ENCODE results near the gene OR10AD1.
"Not testable (repeated sequence)": the region's sequence is repeated elsewhere in the genome, so short reads cannot be mapped to it uniquely, and the experiment has no call there.

Gene OR10AD1, protein sequence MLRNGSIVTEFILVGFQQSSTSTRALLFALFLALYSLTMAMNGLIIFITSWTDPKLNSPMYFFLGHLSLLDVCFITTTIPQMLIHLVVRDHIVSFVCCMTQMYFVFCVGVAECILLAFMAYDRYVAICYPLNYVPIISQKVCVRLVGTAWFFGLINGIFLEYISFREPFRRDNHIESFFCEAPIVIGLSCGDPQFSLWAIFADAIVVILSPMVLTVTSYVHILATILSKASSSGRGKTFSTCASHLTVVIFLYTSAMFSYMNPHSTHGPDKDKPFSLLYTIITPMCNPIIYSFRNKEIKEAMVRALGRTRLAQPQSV

DNA sequence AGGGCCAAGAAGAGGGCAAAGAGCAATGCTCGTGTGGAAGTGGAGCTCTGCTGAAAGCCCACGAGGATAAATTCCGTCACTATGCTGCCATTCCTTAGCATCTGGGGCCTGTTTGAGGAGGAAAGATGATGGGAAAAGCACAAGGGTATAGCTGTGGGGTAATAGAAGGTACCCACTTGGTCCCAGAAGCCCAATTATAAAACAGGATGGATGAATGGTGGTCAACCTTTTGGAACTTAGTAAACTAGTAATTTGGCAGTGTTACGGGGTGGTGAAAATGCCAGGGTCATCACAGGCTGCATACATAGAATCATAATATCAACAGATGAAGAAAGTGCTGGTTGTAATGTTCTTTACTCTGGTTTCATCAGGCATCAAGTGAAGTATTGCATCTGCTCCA, at the start of gene OR10AD1:
Gene OR10AD1, minus strand, starts transcription at position 101 of the 400 bp plus-strand sequence. Its CDS starts 0 bp downstream, at position 101.
- no peak for ATAC-seq (replicated peaks)

DNA sequence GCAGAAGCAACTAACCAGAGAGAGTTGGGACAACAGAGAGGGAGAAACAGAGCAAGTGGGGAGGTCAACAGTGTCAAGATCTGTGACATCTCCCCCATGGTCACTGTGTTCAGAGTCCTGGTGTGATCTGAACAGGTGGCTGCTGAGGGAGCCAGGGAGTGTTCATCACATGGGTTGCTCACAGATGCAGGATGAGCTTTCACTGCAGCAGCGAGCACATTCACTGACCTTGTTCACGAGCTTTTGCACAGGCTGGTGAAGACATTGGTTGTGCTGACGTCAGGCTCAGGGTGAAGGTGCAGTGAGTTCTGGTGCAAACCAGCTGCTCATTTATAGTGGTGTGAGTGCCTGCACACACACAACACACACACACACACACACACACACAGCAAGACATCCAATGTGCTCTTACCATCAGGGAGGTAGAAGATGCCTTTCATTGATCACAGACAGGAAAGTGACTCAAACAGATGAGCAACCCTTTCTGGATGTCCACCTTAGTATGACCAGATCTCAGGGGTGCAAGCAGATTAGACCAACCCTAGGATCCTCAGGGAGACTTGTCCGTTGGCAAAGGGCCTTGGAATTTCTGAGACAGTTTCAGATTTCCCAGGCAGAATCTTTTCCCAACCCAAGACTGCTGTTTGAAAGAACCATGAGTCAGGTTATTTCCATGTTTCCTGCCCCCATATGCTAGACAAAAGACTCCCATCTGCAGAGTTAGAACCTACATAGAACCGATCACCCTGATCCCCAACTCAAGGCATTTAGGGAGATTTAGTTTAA, 44.3 kb upstream of the OR10AD1 start:
- Mint-ChIP-seq H3K4me1 (no peaks in the 10 kb centered on the region), H3K27ac (no peak overlapping the region), H3K4me3 (no peak overlapping the region), H3K27me3 (peaks cover 32 to 40% of the 10 kb centered on the region in 2 donors), H3K9me3 (peaks cover 0 to 2% of the 10 kb centered on the region in 2 donors), H3K36me3 (no peaks in the 10 kb centered on the region)
- DNase-seq (no peak), ATAC-seq (replicated peaks) (no peak)

More for the DNA sequence above, at the start of gene OR10AD1:
- peaks cover 13 to 20% of the 10 kb centered on the region in 2 donors for H3K4me1 Mint-ChIP-seq
- H3K36me3 Mint-ChIP-seq = peaks cover 25 to 50% of the 10 kb centered on the region in 2 donors
- H3K9me3 Mint-ChIP-seq = peaks cover 17 to 27% of the 10 kb centered on the region in 2 donors
- no peak within 1 kb of the TSS for H3K4me3 Mint-ChIP-seq
- no peak within 1 kb of the TSS for H3K27ac Mint-ChIP-seq
- H3K27me3 Mint-ChIP-seq = no peaks in the 10 kb centered on the region
- DNase-seq = no peak

GRCh38 chr12:48237162-48237561, 34.1 kb upstream of the OR10AD1 start:
- H3K36me3 Mint-ChIP-seq = no peaks in the 10 kb centered on the region
- H3K27me3 Mint-ChIP-seq = peaks cover 19 to 28% of the 10 kb centered on the region in 2 donors
- H3K4me1 Mint-ChIP-seq = no peaks in the 10 kb centered on the region
- DNase-seq (no peak), ATAC-seq (replicated peaks) (no peak)
- no peak overlapping the region for H3K27ac Mint-ChIP-seq
- H3K9me3 Mint-ChIP-seq = peaks cover 4 to 5% of the 10 kb centered on the region in 2 donors
- H3K4me3 Mint-ChIP-seq = no peak overlapping the region

DNA sequence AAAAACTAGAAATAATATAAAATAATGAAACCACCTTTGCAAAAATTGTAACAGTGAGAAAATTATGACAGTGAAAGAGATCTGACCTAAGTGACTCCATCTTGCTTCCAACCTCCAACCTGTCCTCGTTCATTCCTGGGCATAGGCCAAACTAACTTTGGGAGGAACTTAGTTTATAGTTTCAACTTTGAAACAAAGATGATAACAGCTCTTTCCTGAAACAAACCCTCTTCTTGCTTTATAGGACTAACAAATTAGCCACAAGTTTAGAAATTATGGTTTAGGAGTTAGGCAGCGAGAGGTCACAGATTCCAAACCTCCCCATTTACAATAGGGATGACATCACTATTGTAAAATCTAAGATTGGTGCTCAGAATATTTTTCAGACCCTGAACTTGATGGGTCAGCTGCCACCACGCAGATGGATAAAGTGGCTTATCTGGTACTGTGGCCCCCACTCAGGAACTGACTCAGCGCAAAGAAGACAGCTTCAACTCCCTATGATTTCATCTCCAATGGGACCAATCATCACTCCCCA, 32.8 kb upstream of the OR10AD1 start:
- no peaks in the 10 kb centered on the region for H3K36me3 Mint-ChIP-seq
- H3K4me3 Mint-ChIP-seq = no peak overlapping the region
- no peak for ATAC-seq (replicated peaks)
- H3K27me3 Mint-ChIP-seq = peaks cover 20 to 24% of the 10 kb centered on the region in 2 donors
- no peaks in the 10 kb centered on the region for H3K4me1 Mint-ChIP-seq
- H3K9me3 Mint-ChIP-seq = peaks cover 0 to 3% of the 10 kb centered on the region in 2 donors
- no peak overlapping the region for H3K27ac Mint-ChIP-seq
- no peak for DNase-seq

DNA sequence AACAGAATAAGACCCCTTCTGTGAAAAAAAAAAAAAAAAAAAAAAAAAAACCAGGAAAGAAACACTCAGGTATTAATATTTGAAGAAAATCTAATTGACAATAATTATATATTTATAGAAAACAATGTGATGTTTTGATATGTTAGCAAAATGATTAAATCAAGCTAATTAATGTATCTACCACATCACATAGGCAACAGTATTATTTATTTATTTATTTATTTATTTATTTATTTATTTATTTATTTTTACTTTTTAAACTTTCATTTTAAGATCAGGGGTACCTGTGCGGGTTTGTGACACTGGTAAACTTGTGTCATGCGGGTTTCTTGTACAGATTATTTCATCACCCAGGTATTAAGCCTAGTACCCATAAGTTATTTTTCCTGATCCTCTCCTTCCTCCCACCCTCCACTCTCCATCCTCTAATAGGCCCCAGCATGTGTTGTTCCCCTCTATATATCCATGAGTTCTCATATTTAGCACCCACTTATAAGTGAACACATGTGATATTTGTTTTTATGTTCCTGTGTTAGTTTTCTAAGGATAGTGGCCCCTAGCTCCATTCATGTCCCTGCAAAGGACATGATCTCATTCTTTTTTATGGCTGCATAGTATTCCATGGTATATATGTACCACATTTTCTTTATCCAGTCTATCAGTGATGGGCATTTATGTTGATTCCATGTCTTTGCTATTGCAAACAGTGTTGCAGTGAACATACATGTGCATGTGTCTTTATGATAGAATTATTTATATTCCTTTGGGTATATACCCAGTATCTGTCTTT, 28.3 kb upstream of the OR10AD1 start:
- not testable (repeated sequence) for H3K4me3 Mint-ChIP-seq; H3K4me1 Mint-ChIP-seq; H3K27ac Mint-ChIP-seq; H3K36me3 Mint-ChIP-seq; ATAC-seq (replicated peaks); DNase-seq
- H3K9me3 Mint-ChIP-seq = peaks cover 8 to 10% of the 10 kb centered on the region in 2 donors
- H3K27me3 Mint-ChIP-seq = peaks cover 29 to 48% of the 10 kb centered on the region in 2 donors

- H3K4me1 Mint-ChIP-seq; H3K36me3 Mint-ChIP-seq; ATAC-seq (replicated peaks); H3K9me3 Mint-ChIP-seq; H3K27ac Mint-ChIP-seq; H3K4me3 Mint-ChIP-seq; DNase-seq: not testable (repeated sequence)
- peaks cover 23 to 59% of the 10 kb centered on the region in 2 donors for H3K27me3 Mint-ChIP-seq
These were observed 21.4 kb upstream of the OR10AD1 start for GRCh38 chr12:48224533-48224932.

GRCh38 chr12:48221645-48222044, 18.6 kb upstream of the OR10AD1 start:
- peaks cover 22 to 36% of the 10 kb centered on the region in 2 donors for H3K27me3 Mint-ChIP-seq
- no peaks in the 10 kb centered on the region for H3K4me1 Mint-ChIP-seq
- DNase-seq = no peak
- H3K4me3 Mint-ChIP-seq = no peak overlapping the region
- H3K27ac Mint-ChIP-seq = no peak overlapping the region
- peaks cover 0 to 1% of the 10 kb centered on the region in 2 donors for H3K9me3 Mint-ChIP-seq
- H3K36me3 Mint-ChIP-seq = no peaks in the 10 kb centered on the region
- no peak for ATAC-seq (replicated peaks)

GRCh38 chr12:48220701-48221100, 17.6 kb upstream of the OR10AD1 start:
- Mint-ChIP-seq H3K36me3 (no peaks in the 10 kb centered on the region), H3K27me3 (peaks cover 16 to 27% of the 10 kb centered on the region in 2 donors), H3K9me3 (no peaks in the 10 kb centered on the region), H3K4me1 (no peaks in the 10 kb centered on the region), H3K27ac (no peak overlapping the region), H3K4me3 (no peak overlapping the region)
- DNase-seq = no peak
- ATAC-seq (replicated peaks) = no peak

GRCh38 chr12:48219631-48220030, 16.5 kb upstream of the OR10AD1 start:
- DNase-seq (no peak), ATAC-seq (replicated peaks) (no peak)
- peaks cover 13 to 23% of the 10 kb centered on the region in 2 donors for H3K27me3 Mint-ChIP-seq
- H3K36me3 Mint-ChIP-seq = no peaks in the 10 kb centered on the region
- H3K27ac Mint-ChIP-seq = no peak overlapping the region
- no peaks in the 10 kb centered on the region for H3K9me3 Mint-ChIP-seq
- no peak overlapping the region for H3K4me3 Mint-ChIP-seq
- H3K4me1 Mint-ChIP-seq = no peaks in the 10 kb centered on the region

DNA sequence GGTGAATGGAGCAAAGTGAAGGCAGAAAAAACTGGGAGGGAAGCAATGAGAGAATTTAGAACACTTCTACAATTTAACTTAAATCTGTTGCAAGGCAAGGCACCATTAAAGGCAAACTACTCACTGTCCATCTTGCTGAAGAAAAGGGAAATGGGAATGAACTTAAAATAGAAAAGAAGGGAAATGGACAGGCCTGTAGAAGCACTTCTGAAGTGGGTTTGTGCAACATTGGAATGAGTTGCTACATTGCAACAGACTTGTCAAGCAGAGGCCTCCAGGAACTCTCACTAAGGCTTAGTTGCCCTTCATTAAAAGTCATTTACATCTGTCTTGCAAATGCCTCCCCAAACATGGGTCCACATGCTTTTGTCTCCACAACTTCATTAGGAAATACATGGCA, 13.7 kb upstream of the OR10AD1 start:
- H3K4me1 Mint-ChIP-seq = peaks cover 12 to 16% of the 10 kb centered on the region in 2 donors
- no peak for DNase-seq
- no peaks in the 10 kb centered on the region for H3K36me3 Mint-ChIP-seq
- H3K27me3 Mint-ChIP-seq = peaks cover 4 to 20% of the 10 kb centered on the region in 2 donors
- no peak overlapping the region for H3K27ac Mint-ChIP-seq
- no peak for ATAC-seq (replicated peaks)
- no peak overlapping the region for H3K4me3 Mint-ChIP-seq
- no peaks in the 10 kb centered on the region for H3K9me3 Mint-ChIP-seq

GRCh38 chr12:48209495-48209894, 6.4 kb upstream of the OR10AD1 start:
- not testable (repeated sequence) for DNase-seq; H3K4me3 Mint-ChIP-seq; H3K27ac Mint-ChIP-seq; ATAC-seq (replicated peaks)
- Mint-ChIP-seq H3K4me1 (peaks cover 12 to 16% of the 10 kb centered on the region in 2 donors), H3K27me3 (peaks cover 0 to 13% of the 10 kb centered on the region in 2 donors), H3K9me3 (peaks cover 9 to 13% of the 10 kb centered on the region in 2 donors), H3K36me3 (peaks cover 13 to 17% of the 10 kb centered on the region in 2 donors)

GRCh38 chr12:48202766-48203165, 326 bp downstream of the OR10AD1 start:
- ATAC-seq (replicated peaks) (no peak), DNase-seq (no peak)
- Mint-ChIP-seq H3K4me3 (no peak overlapping the region), H3K4me1 (peaks cover 13 to 20% of the 10 kb centered on the region in 2 donors), H3K27me3 (no peaks in the 10 kb centered on the region), H3K9me3 (peaks cover 14 to 27% of the 10 kb centered on the region in 2 donors), H3K27ac (no peak overlapping the region), H3K36me3 (peaks cover 22 to 48% of the 10 kb centered on the region in 2 donors)

- H3K4me3 Mint-ChIP-seq = no peak overlapping the region
These were observed 1.6 kb downstream of the OR10AD1 start for GRCh38 chr12:48201516-48201915.

DNA sequence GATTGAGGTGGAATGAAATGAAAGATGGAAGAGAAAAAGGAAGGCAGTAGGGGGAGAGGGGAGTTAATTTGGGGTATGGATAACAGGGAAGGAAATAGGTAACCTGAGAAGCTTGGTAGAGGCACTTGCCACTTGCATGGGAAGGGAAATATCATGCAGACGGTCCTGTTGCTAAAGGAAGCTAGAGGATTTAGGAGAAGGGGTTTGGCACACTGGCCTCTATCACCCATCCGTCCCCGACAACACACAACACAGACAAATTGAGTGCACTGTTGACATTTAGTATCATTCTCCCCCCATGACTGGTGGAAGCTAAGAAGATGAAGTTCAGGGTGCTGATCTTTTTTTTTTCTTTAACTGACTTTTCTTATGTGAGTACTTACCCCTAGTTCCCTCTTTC, 2.0 kb downstream of the OR10AD1 start:
- peaks cover 16 to 26% of the 10 kb centered on the region in 2 donors for H3K4me1 Mint-ChIP-seq
- no peaks in the 10 kb centered on the region for H3K27me3 Mint-ChIP-seq
- H3K36me3 Mint-ChIP-seq = peaks cover 15 to 37% of the 10 kb centered on the region in 2 donors
- H3K9me3 Mint-ChIP-seq = peaks cover 10 to 17% of the 10 kb centered on the region in 2 donors
- no peak for ATAC-seq (replicated peaks)
- H3K27ac Mint-ChIP-seq = no peak overlapping the region
- H3K4me3 Mint-ChIP-seq = no peak overlapping the region
- no peak for DNase-seq

More at GRCh38 chr12:48201516-48201915, 1.6 kb downstream of the OR10AD1 start:
- ATAC-seq (replicated peaks) (no peak), DNase-seq (no peak)
- H3K9me3 Mint-ChIP-seq = peaks cover 10 to 21% of the 10 kb centered on the region in 2 donors
- peaks cover 18 to 41% of the 10 kb centered on the region in 2 donors for H3K36me3 Mint-ChIP-seq
- H3K27ac Mint-ChIP-seq = no peak overlapping the region
- peaks cover 16 to 26% of the 10 kb centered on the region in 2 donors for H3K4me1 Mint-ChIP-seq
- no peaks in the 10 kb centered on the region for H3K27me3 Mint-ChIP-seq

Data from stimulated activated naive B cell treated with anti-CD40 and anti-IgM and Interleukin-4, amounts not matched to agents 10 μg/mL and 1 μg/mL and 100 μg/mL, for 72 hours (primary cell).